H9 (cell line): ENCODE results near the gene MYMK. TPM values are rescaled to one million over a fixed set of nuclear protein-coding genes. Genes with fewer than 3 reads are reported as not detected.

Source experiments
- DNase-seq: peaks from one replicate; pipeline ENCODE4 v3.0.0-alpha.2; 2017
- H2AFZ ChIP-seq: one replicate; pipeline ENCODE4 v1.6.1; 2013; ENCODE audit warnings: mild to moderate bottlenecking, low read length, control low read depth, moderate library complexity
- H2AK5ac ChIP-seq: 2 replicates; pipeline ENCODE4 v1.6.1; 2013; ENCODE audit warnings: low read length, control low read depth, mixed read lengths; ENCODE audit not compliant: insufficient read length
- H2BK120ac ChIP-seq: one replicate; pipeline ENCODE4 v1.6.1; 2013; ENCODE audit warnings: low read depth, mild to moderate bottlenecking, low read length, control low read depth, inconsistent platforms; ENCODE audit not compliant: poor library complexity, severe bottlenecking
- H2BK12ac ChIP-seq: 2 replicates; pipeline ENCODE4 v1.6.1; 2013; ENCODE audit warnings: low read length, control low read depth, mixed read lengths, low read depth; ENCODE audit not compliant: insufficient read length
- H2BK15ac ChIP-seq: 2 replicates; pipeline ENCODE4 v1.6.1; 2013; ENCODE audit warnings: low read depth, low read length, control low read depth
- H2BK20ac ChIP-seq: one replicate; pipeline ENCODE4 v1.6.1; 2013; ENCODE audit warnings: low read depth, mild to moderate bottlenecking, low read length, control low read depth, inconsistent platforms; ENCODE audit not compliant: poor library complexity, severe bottlenecking
- H2BK5ac ChIP-seq: 2 replicates; pipeline ENCODE4 v1.6.1; 2013; ENCODE audit warnings: low read length, control low read depth, mixed read lengths; ENCODE audit not compliant: insufficient read length
- H3K14ac ChIP-seq: 2 replicates; pipeline ENCODE4 v1.6.1; 2013; ENCODE audit warnings: low read length, control low read depth; ENCODE audit not compliant: insufficient read depth
- H3K18ac ChIP-seq: 2 replicates; pipeline ENCODE4 v1.6.1; 2013; ENCODE audit warnings: low read depth, mild to moderate bottlenecking, mixed read lengths, low read length, control low read depth; ENCODE audit not compliant: insufficient read length
- H3K23ac ChIP-seq: 2 replicates; pipeline ENCODE4 v1.6.1; 2013; ENCODE audit warnings: low read length, control low read depth, mixed read lengths, low read depth; ENCODE audit not compliant: insufficient read length
- H3K23me2 ChIP-seq: 2 replicates; pipeline ENCODE4 v1.6.1; 2013; ENCODE audit warnings: low read depth, mild to moderate bottlenecking, mixed read lengths, low read length, control low read depth; ENCODE audit not compliant: insufficient read length, poor library complexity, severe bottlenecking
- H3K27ac ChIP-seq: 2 replicates; pipeline ENCODE4 v1.5.1; 2013; ENCODE audit warnings: low read length, control low read depth, mixed read lengths, low read depth; ENCODE audit not compliant: insufficient read length
- H3K27me3 ChIP-seq: 2 replicates; pipeline ENCODE4 v1.6.1; 2013; ENCODE audit warnings: low read length, control low read depth, inconsistent platforms; ENCODE audit not compliant: insufficient read depth
- H3K4ac ChIP-seq: 2 replicates; pipeline ENCODE4 v1.6.1; 2013; ENCODE audit warnings: low read depth, mild to moderate bottlenecking, control low read depth, inconsistent platforms, low read length, moderate library complexity
- H3K4me1 ChIP-seq: 2 replicates; pipeline ENCODE4 v1.6.1; 2013; ENCODE audit warnings: low read length, control low read depth, inconsistent platforms; ENCODE audit not compliant: insufficient read depth
- H3K4me2 ChIP-seq: 2 replicates; pipeline ENCODE4 v1.6.1; 2013; ENCODE audit warnings: low read length, control low read depth, mixed read lengths; ENCODE audit not compliant: insufficient read length, insufficient read depth
- H3K56ac ChIP-seq: 2 replicates; pipeline ENCODE4 v1.6.1; 2013; ENCODE audit warnings: low read depth, mild to moderate bottlenecking, mixed read lengths, low read length, control low read depth; ENCODE audit not compliant: insufficient read length
- H3K79me1 ChIP-seq: 2 replicates; pipeline ENCODE4 v1.6.1; 2013; ENCODE audit warnings: low read depth, mild to moderate bottlenecking, moderate library complexity, low read length, control low read depth, inconsistent platforms; ENCODE audit not compliant: insufficient read depth, poor library complexity, severe bottlenecking
- H3K79me2 ChIP-seq: 2 replicates; pipeline ENCODE4 v1.6.1; 2013; ENCODE audit warnings: low read length, control low read depth, inconsistent platforms; ENCODE audit not compliant: insufficient read depth
- H3K9ac ChIP-seq: 2 replicates; pipeline ENCODE4 v1.6.1; 2013; ENCODE audit warnings: low read length, control low read depth, mixed read lengths; ENCODE audit not compliant: insufficient read length; ENCODE audit errors: extremely low read depth
- H3K9me3 ChIP-seq: one replicate; pipeline ENCODE4 v1.6.1; 2013; ENCODE audit warnings: low read depth, low read length, inconsistent platforms; ENCODE audit not compliant: control insufficient read depth
- H3T11ph ChIP-seq: one replicate; pipeline ENCODE4 v1.6.1; 2013; ENCODE audit warnings: mild to moderate bottlenecking, low read length, control low read depth, inconsistent platforms
- H4K20me1 ChIP-seq: one replicate; pipeline ENCODE4 v1.6.1; 2013; ENCODE audit not compliant: control insufficient read depth, insufficient read length, insufficient read depth
- H4K5ac ChIP-seq: 2 replicates; pipeline ENCODE4 v1.6.1; 2013; ENCODE audit warnings: low read depth, mild to moderate bottlenecking, mixed read lengths, low read length, control low read depth; ENCODE audit not compliant: insufficient read length
- H4K8ac ChIP-seq: replicated peaks from 2 replicates; pipeline ENCODE4 v1.6.1; 2013; ENCODE audit warnings: low read length, control low read depth, mixed read lengths, low read depth; ENCODE audit not compliant: insufficient read length
- H4K91ac ChIP-seq: 2 replicates; pipeline ENCODE4 v1.6.1; 2013; ENCODE audit warnings: low read depth, mild to moderate bottlenecking, moderate library complexity, mixed read lengths, low read length, control low read depth; ENCODE audit not compliant: insufficient read length
- H3K27ac Mint-ChIP-seq, 3 experiments: 2 replicates in 2 of 3; 3 replicates in 1 of 3; pipeline ENCODE4 v1.8.0; 2020 to 2021; ENCODE audit warnings: mixed read lengths in 3 of 3, mild to moderate bottlenecking in 1 of 3, moderate library complexity in 1 of 3
- H3K27me3 Mint-ChIP-seq: 2 replicates; pipeline ENCODE4 v1.8.0; 2021; ENCODE audit warnings: low read depth, mild to moderate bottlenecking, moderate library complexity, mixed read lengths
- H3K36me3 Mint-ChIP-seq, 3 experiments: 2 replicates in 2 of 3; 3 replicates in 1 of 3; pipeline ENCODE4 v1.8.0; 2020 to 2021; ENCODE audit warnings: low read depth in 3 of 3, mixed read lengths in 3 of 3; ENCODE audit not compliant: insufficient read depth in 1 of 3
- H3K4me1 Mint-ChIP-seq, 2 experiments: 2 replicates each; pipeline ENCODE4 v1.8.0; 2020; ENCODE audit warnings: mixed read lengths in 2 of 2
- H3K4me3 Mint-ChIP-seq, 2 experiments: 2 replicates in 1 of 2; 3 replicates in 1 of 2; pipeline ENCODE4 v1.8.0; 2020 to 2021; ENCODE audit warnings: mild to moderate bottlenecking in 2 of 2, mixed read lengths in 2 of 2, moderate library complexity in 1 of 2
- H3K9me3 Mint-ChIP-seq, 2 experiments: 2 replicates in 1 of 2; 3 replicates in 1 of 2; pipeline ENCODE4 v1.8.0; 2020; ENCODE audit warnings: mild to moderate bottlenecking in 2 of 2, mixed read lengths in 2 of 2, moderate library complexity in 1 of 2
- CTCF ChIP-seq: fragments of 200-600 bp; sonication (generic); conservative IDR thresholded peaks from 3 replicates; pipeline ENCODE4 v1.8.0; 2021; ENCODE audit warnings: antibody characterized with exemption, mild to moderate bottlenecking
- WGBS: extraction: QIAGEN DNeasy Blood & Tissue Kit; methylation state at CpG from one replicate; pipeline ENCODE4 v1.1.7; 2013; ENCODE audit warnings: missing lambda C conversion rate, low lambda C conversion rate, mixed read lengths; ENCODE audit not compliant: insufficient read length; ENCODE audit errors: extremely low coverage; 5-methylcytosine and 5-hydroxymethylcytosine counted together
- total RNA-seq: library from RNA; stranded (reverse); gene quantifications from 2 replicates; pipeline ENCODE4 v1.2.1, GENCODE V29; 2021

Gene MYMK
- total RNA-seq, 1 experiment from 2014 or later = not detected

- H3K79me1 ChIP-seq = no peaks in the 10 kb centered on the region
- no peak overlapping the region for H2AK5ac ChIP-seq
- H3K9me3 Mint-ChIP-seq = no peaks in the 10 kb centered on the region; a peak in 1 of 5 replicates
- H2BK120ac ChIP-seq = no peak overlapping the region
- no peak overlapping the region for H3K56ac ChIP-seq
- no peaks in the 10 kb centered on the region for H3K79me2 ChIP-seq
- no peak overlapping the region for H2BK15ac ChIP-seq
- no peak overlapping the region for H2AFZ ChIP-seq
- no peak for TF ChIP-seq CTCF
- no peak overlapping the region for H3K4ac ChIP-seq
- H2BK5ac ChIP-seq = no peak overlapping the region
- no peak overlapping the region for H3K18ac ChIP-seq
- H3K23me2 ChIP-seq = no peaks in the 10 kb centered on the region
- no peak overlapping the region for H2BK12ac ChIP-seq
- no peaks in the 10 kb centered on the region for H3K4me1 ChIP-seq
- H4K91ac ChIP-seq = no peak overlapping the region
- H3K23ac ChIP-seq = no peak overlapping the region
- H3K27ac ChIP-seq = no peak overlapping the region
- H4K8ac ChIP-seq = no peak overlapping the region
- H3K36me3 Mint-ChIP-seq = no peaks in the 10 kb centered on the region
- H3T11ph ChIP-seq = no peak overlapping the region
- no peak overlapping the region for H3K14ac ChIP-seq
- no peak for DNase-seq
- H3K27me3 Mint-ChIP-seq = peaks cover 18% of the 10 kb centered on the region
- no peak overlapping the region for H3K27ac Mint-ChIP-seq
- H4K5ac ChIP-seq = no peak overlapping the region
- H4K20me1 ChIP-seq = no peaks in the 10 kb centered on the region
- 0 out of 4 replicates have a peak, but pooled peaks cover 0 to 2% of the 10 kb centered on the region in 2 experiments for H3K4me1 Mint-ChIP-seq
- H3K27me3 ChIP-seq = no peaks in the 10 kb centered on the region
- WGBS = no CpG with 5 or more reads among the region's 25 CpGs
- H2BK20ac ChIP-seq = no peak overlapping the region
- H3K9ac ChIP-seq = no peak overlapping the region
- H3K9me3 ChIP-seq = no peaks in the 10 kb centered on the region
- no peak overlapping the region for H3K4me2 ChIP-seq
- no peak overlapping the region for H3K4me3 Mint-ChIP-seq
Measured at GRCh38 chr9:133485531-133486260, 39.1 kb downstream of the MYMK start.
